IMR-90 (cell line): ENCODE results near the gene GMPR. TPM values are rescaled to one million over a fixed set of nuclear protein-coding genes. Genes with fewer than 3 reads are reported as not detected.

Experiments used
- ATAC-seq: fragments of 200-7000 bp; cut with Tn5 transposase; 2 replicates; pipeline ENCODE4 v1.9.1; 2020; ENCODE audit warnings: low read depth, mild to moderate bottlenecking, moderate library complexity
- BruUV-seq: library from RNA; stranded (reverse); fragments of 400-500 nt; replicated peaks from 2 replicates; lab custom pipeline; 2021; lab: Mats Ljungman, UMichigan
- CTCF ChIA-PET: fragments of 300-600 bp; formaldehyde crosslinking; extraction: SDS; loops from one replicate; lab custom pipeline; 2021; ENCODE audit warnings: antibody characterized with exemption; lab: Yijun Ruan, JAX
- POLR2A ChIA-PET: fragments of 300-600 bp; sonication (Branson Sonifier 250); formaldehyde crosslinking; loops from one replicate; lab custom pipeline; 2022; ENCODE audit warnings: antibody characterized with exemption; ENCODE audit not compliant: unreplicated experiment; lab: Charles Lee
- DNase-seq: peaks from one replicate; pipeline ENCODE4 v3.0.0; 2013
- H2AFZ ChIP-seq: replicated peaks from 2 replicates; pipeline ENCODE3; 2013; ENCODE audit warnings: low read length, mild to moderate bottlenecking; ENCODE audit not compliant: poor library complexity
- H2AK5ac ChIP-seq: 2 replicates; pipeline ENCODE4 v1.6.1; 2013; ENCODE audit warnings: low read depth, low read length, inconsistent platforms
- H2AK9ac ChIP-seq: replicated peaks from 2 replicates; pipeline ENCODE3; 2013; ENCODE audit warnings: mild to moderate bottlenecking, low read depth, low read length, moderate library complexity; ENCODE audit not compliant: poor library complexity
- H2BK120ac ChIP-seq: 2 replicates; pipeline ENCODE4 v1.6.1; 2013; ENCODE audit warnings: low read depth, low read length, inconsistent platforms
- H2BK15ac ChIP-seq: 3 replicates; pipeline ENCODE4 v1.6.1; 2013; ENCODE audit warnings: low read depth, low read length, inconsistent platforms
- H2BK20ac ChIP-seq: 2 replicates; pipeline ENCODE4 v1.6.1; 2013; ENCODE audit warnings: low read depth, mild to moderate bottlenecking, inconsistent platforms, low read length, moderate library complexity
- H2BK5ac ChIP-seq: 2 replicates; pipeline ENCODE4 v1.6.1; 2013; ENCODE audit warnings: mild to moderate bottlenecking, low read depth, low read length, inconsistent platforms; ENCODE audit not compliant: poor library complexity, severe bottlenecking
- H3K14ac ChIP-seq: replicated peaks from 2 replicates; pipeline ENCODE4 v1.6.1; 2013; ENCODE audit warnings: low read depth, low read length, inconsistent platforms
- H3K18ac ChIP-seq: 2 replicates; pipeline ENCODE4 v1.6.1; 2013; ENCODE audit warnings: low read depth, low read length, control low read depth
- H3K23ac ChIP-seq: 2 replicates; pipeline ENCODE4 v1.6.1; 2013; ENCODE audit warnings: low read depth, low read length, inconsistent platforms
- H3K27ac ChIP-seq: 2 replicates; pipeline ENCODE4 v1.5.1; 2013; ENCODE audit warnings: mild to moderate bottlenecking, control low read depth, low read length; ENCODE audit not compliant: insufficient read depth
- H3K27me3 ChIP-seq: 2 replicates; pipeline ENCODE4 v1.6.1; 2013; ENCODE audit warnings: low read length; ENCODE audit not compliant: control insufficient read depth, insufficient read depth
- H3K36me3 ChIP-seq: 2 replicates; pipeline ENCODE4 v1.6.1; 2013; ENCODE audit warnings: low read length, mixed read lengths; ENCODE audit not compliant: control insufficient read depth, insufficient read depth
- H3K4ac ChIP-seq: 2 replicates; pipeline ENCODE4 v1.6.1; 2013; ENCODE audit warnings: low read depth, low read length, inconsistent platforms
- H3K4me1 ChIP-seq: 2 replicates; pipeline ENCODE4 v1.6.1; 2013; ENCODE audit warnings: low read length, mixed read lengths; ENCODE audit not compliant: control insufficient read depth, insufficient read depth
- H3K4me2 ChIP-seq: 2 replicates; pipeline ENCODE4 v1.6.1; 2013; ENCODE audit warnings: low read depth, mild to moderate bottlenecking, control low read depth, low read length, moderate library complexity
- H3K4me3 ChIP-seq: 2 replicates; pipeline ENCODE4 v1.5.1; 2013; ENCODE audit warnings: low read depth, mild to moderate bottlenecking, control low read depth, low read length, moderate library complexity; ENCODE audit not compliant: insufficient read depth
- H3K56ac ChIP-seq: 2 replicates; pipeline ENCODE4 v1.6.1; 2013; ENCODE audit warnings: low read length, inconsistent platforms; ENCODE audit not compliant: insufficient read depth; ENCODE audit errors: extremely low read depth
- H3K79me1 ChIP-seq, 2 experiments: 2 replicates each; pipeline ENCODE4 v1.6.1; 2013; ENCODE audit warnings: low read length in 2 of 2, inconsistent platforms in 1 of 2, low read depth in 1 of 2
- H3K9ac ChIP-seq: 2 replicates; pipeline ENCODE4 v1.6.1; 2013; ENCODE audit warnings: low read depth, low read length, control low read depth
- H3K9me1 ChIP-seq: 2 replicates; pipeline ENCODE4 v1.6.1; 2013; ENCODE audit warnings: low read length, inconsistent platforms; ENCODE audit not compliant: insufficient read depth
- H3K9me3 ChIP-seq: 2 replicates; pipeline ENCODE4 v1.6.1; 2013; ENCODE audit warnings: low read length; ENCODE audit not compliant: control insufficient read depth, insufficient read depth
- H4K20me1 ChIP-seq: 2 replicates; pipeline ENCODE4 v1.6.1; 2013; ENCODE audit warnings: low read length, inconsistent platforms; ENCODE audit not compliant: insufficient read depth
- H4K5ac ChIP-seq: 2 replicates; pipeline ENCODE4 v1.6.1; 2013; ENCODE audit warnings: mild to moderate bottlenecking, low read depth, low read length, control low read depth
- H4K8ac ChIP-seq, 2 experiments: 2 replicates each; pipeline ENCODE4 v1.6.1; 2013; ENCODE audit warnings: low read depth in 2 of 2, low read length in 2 of 2, control low read depth in 1 of 2, inconsistent platforms in 1 of 2
- H4K91ac ChIP-seq: 2 replicates; pipeline ENCODE4 v1.6.1; 2013; ENCODE audit warnings: low read depth, low read length, inconsistent platforms; ENCODE audit not compliant: insufficient read depth
- BHLHE40 ChIP-seq: fragments of 150-350 bp; IDR thresholded peaks from 2 replicates; pipeline ENCODE4 v1.6.1; 2016; ENCODE audit warnings: mild to moderate bottlenecking, low read depth, low read length
- CEBPB ChIP-seq: IDR thresholded peaks from 2 replicates; pipeline ENCODE4 v1.6.1; 2012; ENCODE audit warnings: low read depth, low read length, improper control_type of control experiment
- CHD1 ChIP-seq: IDR thresholded peaks from 2 replicates; pipeline ENCODE4 v1.6.1; 2012; ENCODE audit warnings: low read depth, low read length, improper control_type of control experiment
- FOS ChIP-seq: fragments of 150-350 bp; IDR thresholded peaks from 2 replicates; pipeline ENCODE4 v1.6.1; 2016; ENCODE audit warnings: low read depth, low read length
- MAFK ChIP-seq: IDR thresholded peaks from 2 replicates; pipeline ENCODE4 v1.6.1; 2012; ENCODE audit warnings: low read depth, low read length, improper control_type of control experiment
- MAZ ChIP-seq: IDR thresholded peaks from 2 replicates; pipeline ENCODE4 v1.6.1; 2012; ENCODE audit warnings: low read depth, mild to moderate bottlenecking, low read length, improper control_type of control experiment, moderate library complexity, borderline replicate concordance
- MXI1 ChIP-seq: IDR thresholded peaks from 2 replicates; pipeline ENCODE4 v1.6.1; 2012; ENCODE audit warnings: low read depth, mild to moderate bottlenecking, low read length, moderate library complexity, borderline replicate concordance
- NFE2L2 ChIP-seq: fragments of 150-350 bp; IDR thresholded peaks from 2 replicates; pipeline ENCODE4 v1.6.1; 2016; ENCODE audit warnings: low read depth, mild to moderate bottlenecking, low read length
- POLR2A ChIP-seq: IDR thresholded peaks from 2 replicates; pipeline ENCODE4 v1.6.1; 2012; ENCODE audit warnings: mild to moderate bottlenecking, low read depth, low read length
- RAD21 ChIP-seq: IDR thresholded peaks from 2 replicates; pipeline ENCODE4 v1.6.1; 2012; ENCODE audit warnings: low read length, improper control_type of control experiment
- RCOR1 ChIP-seq: IDR thresholded peaks from 2 replicates; pipeline ENCODE4 v1.6.1; 2012; ENCODE audit warnings: mild to moderate bottlenecking, low read length, improper control_type of control experiment; ENCODE audit not compliant: insufficient replicate concordance
- RFX5 ChIP-seq: IDR thresholded peaks from 2 replicates; pipeline ENCODE4 v1.8.0; 2012; ENCODE audit warnings: low read depth, mild to moderate bottlenecking, low read length, moderate library complexity
- SMC3 ChIP-seq: fragments of 150-350 bp; IDR thresholded peaks from 2 replicates; pipeline ENCODE4 v1.6.1; 2016; ENCODE audit warnings: low read depth, mild to moderate bottlenecking, antibody characterized with exemption, low read length, moderate library complexity
- WGBS, 2 experiments: methylation state at CpG; one replicate each; pipeline versions ENCODE4 v1.1.5 to v1.1.7; 2013; ENCODE audit warnings: missing lambda C conversion rate in 2 of 2; ENCODE audit not compliant: insufficient read length in 1 of 2; ENCODE audit errors: extremely low coverage in 2 of 2; 5-methylcytosine and 5-hydroxymethylcytosine counted together
- dilution Hi-C: fragments of 300-500 bp; cut with HindIII; formaldehyde crosslinking; loops from one replicate; pipeline ENCODE4 v1.14.3; 2018; ENCODE audit warnings: low sequenced_read_pairs; ENCODE audit not compliant: unreplicated experiment
- in situ Hi-C: fragments of 300-500 bp; cut with MboI; formaldehyde crosslinking; loops from 3 replicates; pipeline ENCODE4 v1.14.3; 2019; ENCODE audit warnings: low sequenced_read_pairs, inconsistent platforms, mixed read lengths
- intact Hi-C: fragments of 100-400 bp; cut with micrococcal nuclease; formaldehyde crosslinking; loops from 2 replicates; pipeline ENCODE4 v1.10.0; 2022
- polyA plus RNA-seq, 3 experiments: library from polyadenylated mRNA; depleted of rRNA; stranded (reverse); fragments of >200 nt; gene quantifications; 2 replicates each; pipeline ENCODE4 v1.2.3, GENCODE V29; 2012; ENCODE audit warnings: low replicate concordance in 1 of 3
- total RNA-seq: library from RNA; depleted of rRNA; stranded (reverse); fragments of >200 nt; gene quantifications from 2 replicates; pipeline ENCODE4 v1.2.3, GENCODE V29; 2012
- TF ChIP-seq, protein P1 (sequence below): fragments of 150-350 bp; IDR thresholded peaks from 2 replicates; pipeline ENCODE4 v1.6.1; 2017; ENCODE audit warnings: mild to moderate bottlenecking, antibody characterized with exemption, low read length, low read depth
- TF ChIP-seq, protein P2 (sequence below): fragments of 150-350 bp; IDR thresholded peaks from 2 replicates; pipeline ENCODE4 v1.6.1; 2016; ENCODE audit warnings: low read depth, mild to moderate bottlenecking, low read length, moderate library complexity, borderline replicate concordance
- TF ChIP-seq, protein P3 (sequence below): conservative IDR thresholded peaks from 2 replicates; pipeline ENCODE4 v1.5.1; 2012; ENCODE audit warnings: mild to moderate bottlenecking, low read depth, low read length, improper control_type of control experiment

The GMPR gene
- total and polyA plus RNA-seq, 2 of the 4 experiments (the other 2 are of a cell fraction) = 6.3 to 8.6 TPM

DNA sequence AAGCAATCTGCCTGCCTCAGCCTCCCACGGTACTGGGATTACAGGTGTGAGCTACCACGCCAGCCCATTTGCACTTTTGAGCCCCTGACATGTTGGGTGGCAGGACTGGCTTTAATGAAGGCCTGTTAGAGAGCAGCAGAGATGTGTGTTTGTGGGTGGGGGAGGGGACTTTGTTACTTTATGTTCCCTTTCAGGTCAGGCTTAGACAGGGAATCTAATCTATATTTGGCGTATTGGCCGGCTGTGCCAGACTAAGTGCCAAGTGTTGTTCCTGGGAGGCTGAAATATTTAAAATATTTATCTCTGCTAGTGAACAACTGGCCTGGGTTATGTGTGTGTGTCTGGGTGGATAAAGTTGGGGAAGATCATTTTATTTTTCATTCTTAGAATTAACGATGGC, 6.1 kb downstream of the GMPR start:
- Histone ChIP-seq H4K20me1 (peaks cover 9% of the 10 kb centered on the region; the same call in 1 of the 2 replicates), H3K4me3 (no peak overlapping the region), H3K79me1 (no peaks in the 10 kb centered on the region), H3K27ac (no peak overlapping the region), H3K9me3 (no peaks in the 10 kb centered on the region), H3K36me3 (no peaks in the 10 kb centered on the region), H2AK9ac (no peak overlapping the region), H4K8ac (no peak overlapping the region), H3K56ac (no peak overlapping the region), H3K4me1 (peaks cover 16% of the 10 kb centered on the region), H4K91ac (no peak overlapping the region), H2AK5ac (no peak overlapping the region), H3K4me2 (no peak overlapping the region), H2BK15ac (no peak overlapping the region), H2BK20ac (no peak overlapping the region), H3K14ac (no peak overlapping the region), H2AFZ (no peak overlapping the region), H3K4ac (no peak overlapping the region), H3K18ac (no peak overlapping the region), H2BK5ac (no peak overlapping the region), H3K9me1 (peaks cover 5% of the 10 kb centered on the region; the same call in 1 of the 2 replicates), H3K27me3 (no peaks in the 10 kb centered on the region), H4K5ac (no peak overlapping the region), H3K9ac (no peak overlapping the region), H2BK120ac (no peak overlapping the region), H3K23ac (no peak overlapping the region)
- dilution Hi-C loops (no loop called here), intact Hi-C loops (no loop called here), in situ Hi-C loops (no loop called here)
- ChIA-PET POLR2A (no interaction called here), CTCF (no interaction called here)
- no peak for TF ChIP-seq RFX5
- no peak for TF ChIP-seq POLR2A
- no peak for TF ChIP-seq RAD21
- TF ChIP-seq FOS = no peak
- TF ChIP-seq CEBPB = no peak
- TF ChIP-seq, protein P1, sequence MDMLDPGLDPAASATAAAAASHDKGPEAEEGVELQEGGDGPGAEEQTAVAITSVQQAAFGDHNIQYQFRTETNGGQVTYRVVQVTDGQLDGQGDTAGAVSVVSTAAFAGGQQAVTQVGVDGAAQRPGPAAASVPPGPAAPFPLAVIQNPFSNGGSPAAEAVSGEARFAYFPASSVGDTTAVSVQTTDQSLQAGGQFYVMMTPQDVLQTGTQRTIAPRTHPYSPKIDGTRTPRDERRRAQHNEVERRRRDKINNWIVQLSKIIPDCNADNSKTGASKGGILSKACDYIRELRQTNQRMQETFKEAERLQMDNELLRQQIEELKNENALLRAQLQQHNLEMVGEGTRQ = no peak
- TF ChIP-seq, protein P2, sequence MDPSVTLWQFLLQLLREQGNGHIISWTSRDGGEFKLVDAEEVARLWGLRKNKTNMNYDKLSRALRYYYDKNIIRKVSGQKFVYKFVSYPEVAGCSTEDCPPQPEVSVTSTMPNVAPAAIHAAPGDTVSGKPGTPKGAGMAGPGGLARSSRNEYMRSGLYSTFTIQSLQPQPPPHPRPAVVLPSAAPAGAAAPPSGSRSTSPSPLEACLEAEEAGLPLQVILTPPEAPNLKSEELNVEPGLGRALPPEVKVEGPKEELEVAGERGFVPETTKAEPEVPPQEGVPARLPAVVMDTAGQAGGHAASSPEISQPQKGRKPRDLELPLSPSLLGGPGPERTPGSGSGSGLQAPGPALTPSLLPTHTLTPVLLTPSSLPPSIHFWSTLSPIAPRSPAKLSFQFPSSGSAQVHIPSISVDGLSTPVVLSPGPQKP = no peak
- no peak for TF ChIP-seq RCOR1
- TF ChIP-seq NFE2L2 = no peak
- TF ChIP-seq, protein P3, sequence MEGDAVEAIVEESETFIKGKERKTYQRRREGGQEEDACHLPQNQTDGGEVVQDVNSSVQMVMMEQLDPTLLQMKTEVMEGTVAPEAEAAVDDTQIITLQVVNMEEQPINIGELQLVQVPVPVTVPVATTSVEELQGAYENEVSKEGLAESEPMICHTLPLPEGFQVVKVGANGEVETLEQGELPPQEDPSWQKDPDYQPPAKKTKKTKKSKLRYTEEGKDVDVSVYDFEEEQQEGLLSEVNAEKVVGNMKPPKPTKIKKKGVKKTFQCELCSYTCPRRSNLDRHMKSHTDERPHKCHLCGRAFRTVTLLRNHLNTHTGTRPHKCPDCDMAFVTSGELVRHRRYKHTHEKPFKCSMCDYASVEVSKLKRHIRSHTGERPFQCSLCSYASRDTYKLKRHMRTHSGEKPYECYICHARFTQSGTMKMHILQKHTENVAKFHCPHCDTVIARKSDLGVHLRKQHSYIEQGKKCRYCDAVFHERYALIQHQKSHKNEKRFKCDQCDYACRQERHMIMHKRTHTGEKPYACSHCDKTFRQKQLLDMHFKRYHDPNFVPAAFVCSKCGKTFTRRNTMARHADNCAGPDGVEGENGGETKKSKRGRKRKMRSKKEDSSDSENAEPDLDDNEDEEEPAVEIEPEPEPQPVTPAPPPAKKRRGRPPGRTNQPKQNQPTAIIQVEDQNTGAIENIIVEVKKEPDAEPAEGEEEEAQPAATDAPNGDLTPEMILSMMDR = no peak
- TF ChIP-seq MXI1 = no peak
- TF ChIP-seq BHLHE40 = no peak
- TF ChIP-seq MAFK = no peak
- no peak for TF ChIP-seq MAZ
- TF ChIP-seq CHD1 = no peak
- TF ChIP-seq SMC3 = no peak
- BruUV-seq = no TSS peak
- ATAC-seq (no peak), DNase-seq (no peak)
- WGBS, 2 experiments = 60% methylated on average over 1 of the region's 5 CpGs; no CpG with 5 or more reads in 1 of the 2 experiments
